HG02571 (cell line): Measurements from ENCODE around the gene NDUFS4.
"Not testable (repeated sequence)": the region's sequence is repeated elsewhere in the genome, so short reads cannot be mapped to it uniquely, and the experiment has no call there.

Source experiments
- ATAC-seq: cut with Tn5 transposase; IDR thresholded peaks from one replicate; pipeline ENCODE4 v1.9.1; 2021; ENCODE audit warnings: mild to moderate bottlenecking, moderate library complexity; ENCODE audit not compliant: unreplicated experiment

NDUFS4 gene

DNA sequence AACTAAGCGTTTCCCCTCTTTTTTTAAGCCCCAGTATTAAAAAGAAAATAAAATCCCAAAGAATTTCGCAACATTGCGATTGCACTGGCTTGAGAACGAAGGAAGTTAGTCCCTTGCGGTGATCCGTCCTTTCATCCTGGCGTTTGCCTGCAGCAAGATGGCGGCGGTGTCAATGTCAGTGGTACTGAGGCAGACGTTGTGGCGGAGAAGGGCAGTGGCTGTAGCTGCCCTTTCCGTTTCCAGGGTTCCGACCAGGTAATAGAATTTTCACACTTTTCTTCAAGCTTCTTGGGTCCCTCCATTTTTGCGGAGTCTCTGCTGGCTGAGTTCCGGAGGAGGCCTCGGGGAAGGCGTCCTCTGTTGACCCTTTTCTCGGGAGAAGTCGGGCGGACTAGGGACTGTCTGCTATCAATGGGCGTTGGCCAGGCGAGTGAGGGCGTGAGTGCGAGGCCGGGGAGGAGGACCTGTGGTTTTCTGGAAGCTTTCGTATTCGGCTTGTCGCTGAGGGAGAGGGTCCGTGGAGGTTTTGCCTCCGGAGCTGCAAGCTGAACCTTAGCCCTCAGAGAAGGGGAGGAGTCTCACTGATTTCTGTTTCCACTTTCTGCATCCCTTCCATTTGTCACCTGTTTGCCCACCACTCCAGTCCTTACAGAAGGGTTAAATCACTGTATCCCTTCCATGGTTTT, at the start of gene NDUFS4:
NDUFS4 (plus strand) TSS at position 134 of the 686 bp plus-strand sequence; CDS start at position 158, 24 bp downstream.
- peak; percentile 89 for ATAC-seq

GRCh38 chr5:53512539-53512938, 47.9 kb upstream of the NDUFS4 start:
- no peak for ATAC-seq

- ATAC-seq = no peak
Measured at GRCh38 chr5:53515988-53516387, 44.5 kb upstream of the NDUFS4 start.

DNA sequence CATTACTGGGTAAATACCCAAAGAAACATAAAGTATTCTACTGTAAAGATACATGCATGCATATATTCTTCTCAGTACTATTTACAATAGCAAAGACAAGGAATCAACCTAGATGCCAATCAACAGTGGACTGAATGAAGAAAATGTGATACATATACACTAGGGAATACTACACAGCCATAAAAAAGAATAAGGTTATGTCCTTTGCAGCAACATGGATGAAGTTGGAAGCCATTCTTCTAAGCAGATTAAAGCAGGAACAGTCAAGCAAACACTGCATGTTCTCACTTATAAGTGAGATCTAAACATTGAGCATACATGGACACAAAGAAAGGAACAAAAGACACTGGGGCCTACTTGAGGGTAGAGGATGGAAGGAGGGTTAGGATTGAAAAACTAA, 39.6 kb upstream of the NDUFS4 start:
- no peak for ATAC-seq

DNA sequence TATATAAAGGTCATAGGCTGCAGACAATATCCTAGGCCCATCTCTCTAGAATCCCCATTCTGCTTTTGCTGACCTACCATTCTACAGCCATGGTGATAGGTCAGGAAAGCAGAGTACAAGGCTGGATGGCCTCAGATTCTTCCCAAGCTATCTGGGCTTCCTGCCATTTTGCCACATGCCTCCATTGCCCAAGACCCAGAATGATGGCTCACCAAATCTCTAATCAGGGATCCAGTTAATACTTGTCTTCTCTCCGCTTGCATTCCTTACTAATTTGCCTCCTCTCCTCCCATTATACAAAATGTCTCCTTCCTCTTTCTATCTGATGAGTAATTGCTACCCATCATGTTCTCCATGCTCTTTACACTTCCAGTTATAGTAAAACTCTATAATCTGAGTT, 22.7 kb upstream of the NDUFS4 start:
- no peak for ATAC-seq

GRCh38 chr5:53540739-53541138, 19.7 kb upstream of the NDUFS4 start:
- not testable (repeated sequence) for ATAC-seq

- ATAC-seq = no peak
Measured at GRCh38 chr5:53541859-53542258, 18.6 kb upstream of the NDUFS4 start.

- no peak for ATAC-seq
Measured at GRCh38 chr5:53542926-53543325, 17.5 kb upstream of the NDUFS4 start.

- ATAC-seq = no peak
Measured at GRCh38 chr5:53543401-53543800, 17.0 kb upstream of the NDUFS4 start.

DNA sequence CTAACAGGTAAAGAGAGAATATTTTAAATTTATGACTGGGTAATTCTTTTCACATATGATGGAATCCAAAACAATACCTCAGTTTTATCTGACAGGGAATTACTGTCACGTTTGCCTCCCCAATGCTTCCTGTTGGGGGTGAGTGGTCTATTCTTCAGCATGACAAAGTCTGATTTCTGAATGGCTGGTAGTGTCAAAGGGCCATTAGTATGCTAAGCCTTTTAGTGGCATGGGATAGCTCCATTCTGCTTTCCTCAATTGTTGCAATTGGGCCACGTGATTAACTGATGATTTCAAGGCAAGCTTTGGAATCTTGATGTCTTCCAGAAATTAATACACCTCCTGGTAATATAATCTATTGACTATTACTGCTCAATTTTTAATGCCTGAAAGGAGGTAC, 14.7 kb upstream of the NDUFS4 start:
- ATAC-seq = no peak

- ATAC-seq = no peak
Measured at GRCh38 chr5:53547226-53547625, 13.2 kb upstream of the NDUFS4 start.

DNA sequence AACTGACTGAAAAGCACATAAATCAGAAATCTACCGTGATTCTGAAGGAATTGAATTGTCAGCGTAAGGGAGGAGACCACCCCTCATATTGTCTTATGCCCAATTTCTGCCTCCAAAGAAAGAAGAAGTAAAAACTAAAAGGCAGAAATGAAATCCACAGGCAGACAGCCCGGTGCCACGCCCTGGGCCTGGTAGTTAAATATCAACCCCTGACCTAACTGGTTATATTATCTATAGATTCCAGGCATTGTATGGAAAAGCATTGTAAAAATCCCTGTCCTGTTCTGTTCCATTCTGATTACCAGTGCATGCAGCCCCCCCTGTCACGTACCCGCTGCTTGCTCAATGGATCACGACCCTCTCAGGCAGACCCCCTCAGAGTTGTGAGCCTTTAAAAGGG, 11.9 kb upstream of the NDUFS4 start:
- ATAC-seq = not testable (repeated sequence)

GRCh38 chr5:53549792-53550191, 10.6 kb upstream of the NDUFS4 start:
- ATAC-seq = no peak

- ATAC-seq = no peak
Measured at GRCh38 chr5:53552561-53552960, 7.9 kb upstream of the NDUFS4 start.

GRCh38 chr5:53554444-53554843, 6.0 kb upstream of the NDUFS4 start:
- ATAC-seq = no peak

GRCh38 chr5:53555160-53555559, 5.3 kb upstream of the NDUFS4 start:
- ATAC-seq = no peak

- ATAC-seq = no peak
Measured at GRCh38 chr5:53556001-53556400, 4.4 kb upstream of the NDUFS4 start.

DNA sequence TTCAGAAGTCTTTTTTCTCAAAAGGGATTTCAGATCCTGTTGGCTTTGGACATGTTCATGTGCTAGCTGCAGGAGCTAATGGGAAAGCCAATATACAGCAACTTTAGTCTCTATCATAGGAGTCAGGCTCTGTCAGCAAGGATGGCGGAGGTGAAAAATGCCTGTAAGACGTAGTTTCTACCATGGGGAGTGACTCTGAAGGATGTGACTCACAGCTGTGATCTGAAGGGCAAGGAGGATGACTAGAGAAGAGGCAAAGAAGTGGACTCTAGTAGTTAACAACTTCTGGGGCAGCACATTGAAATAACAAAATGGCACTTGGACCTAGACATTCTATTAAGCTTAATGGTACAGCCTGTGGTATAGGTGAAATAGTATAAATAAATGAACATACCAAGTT, 3.1 kb upstream of the NDUFS4 start:
- no peak for ATAC-seq

DNA sequence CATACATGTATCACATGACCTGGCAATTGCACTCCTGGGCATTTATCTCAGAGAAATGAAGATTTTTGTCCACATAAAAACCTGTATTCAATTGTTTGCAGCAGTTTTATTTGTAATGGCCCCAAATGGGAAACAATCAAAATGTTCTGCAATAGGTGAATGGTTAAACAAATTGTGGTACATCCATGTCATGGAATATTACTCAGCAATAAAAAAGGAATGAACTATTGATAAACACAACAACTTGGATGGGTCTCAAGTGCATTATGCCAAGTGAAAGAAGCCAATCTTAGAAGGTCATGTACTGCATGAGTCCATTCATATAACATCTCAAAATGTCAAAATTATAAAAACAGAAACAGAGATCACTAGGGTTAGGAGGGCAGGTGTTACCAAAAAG, 1.5 kb upstream of the NDUFS4 start:
- no peak for ATAC-seq

- no peak for ATAC-seq
Measured at GRCh38 chr5:53560028-53560427, 411 bp upstream of the NDUFS4 start.

DNA sequence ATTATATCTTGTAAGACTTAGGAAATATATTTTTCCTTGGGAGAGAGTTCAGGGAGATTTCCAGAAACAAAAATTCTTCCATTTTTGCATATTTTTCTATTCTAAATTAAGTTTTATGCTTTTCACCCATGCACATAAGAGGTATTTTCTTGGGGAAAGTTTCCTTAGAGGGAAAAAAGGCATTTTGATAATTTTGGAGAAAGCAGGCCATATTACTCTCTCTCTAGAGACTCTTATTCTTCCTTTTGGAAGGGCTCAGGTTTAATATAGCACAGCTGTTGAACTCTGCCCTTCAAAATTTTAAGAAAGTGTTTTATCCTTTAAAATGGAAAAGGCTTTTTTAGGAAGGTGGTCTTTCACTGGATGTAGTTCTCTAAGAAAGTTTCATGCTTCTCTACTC, 8.0 kb downstream of the NDUFS4 start:
- ATAC-seq = no peak

DNA sequence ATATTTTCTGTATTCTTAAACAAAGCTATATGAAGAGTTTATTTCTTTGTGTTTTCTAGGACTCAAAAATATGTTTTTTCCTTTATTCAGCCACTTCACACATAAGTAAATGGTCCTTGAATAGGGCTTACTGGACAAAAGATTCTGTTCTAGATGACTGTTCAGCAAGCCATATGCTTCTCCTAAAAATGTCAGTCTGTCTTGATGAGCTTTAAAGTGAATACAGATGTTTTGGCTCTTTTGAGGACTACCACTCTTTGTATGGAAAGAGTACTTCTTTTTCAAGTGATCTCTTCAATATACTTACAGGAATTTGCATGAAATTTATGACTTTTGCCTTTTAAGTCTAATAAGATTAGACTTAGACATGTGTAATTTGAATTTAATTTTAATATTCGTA, 8.4 kb downstream of the NDUFS4 start:
- no peak for ATAC-seq

DNA sequence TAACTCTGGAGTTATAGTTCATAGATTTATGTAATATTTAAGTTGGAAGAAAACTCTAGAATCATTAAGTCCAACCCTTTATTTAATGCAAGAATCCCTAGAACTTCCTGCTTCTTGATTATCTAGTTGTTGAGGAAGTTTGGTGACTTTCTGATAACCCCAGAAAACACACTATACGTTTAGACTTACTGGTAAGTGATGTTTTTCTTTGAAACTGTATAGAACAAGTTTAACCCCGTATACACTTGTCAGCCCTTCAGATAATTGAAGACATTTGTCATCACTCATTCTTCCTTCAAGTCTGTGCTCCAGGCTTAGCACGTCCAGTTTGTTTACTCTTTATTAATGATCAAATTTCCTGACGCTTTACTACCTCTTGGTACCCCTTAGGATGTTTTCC, 9.0 kb downstream of the NDUFS4 start:
- no peak for ATAC-seq
